SH-SY5Y (cell line): Measurements from ENCODE around the gene TMPRSS3.

ENCODE experiments used
- GATA2 ChIP-seq: IDR thresholded peaks from 2 replicates; pipeline ENCODE4 v1.6.1; 2011; ENCODE audit warnings: mild to moderate bottlenecking, low read depth, low read length
- GATA3 ChIP-seq: IDR thresholded peaks from 2 replicates; pipeline ENCODE4 v1.6.1; 2011; ENCODE audit warnings: low read depth, mild to moderate bottlenecking, low read length, moderate library complexity

- TF ChIP-seq GATA2 (no peak), GATA3 (no peak)
Measured at GRCh38 chr21:42427809-42428419, 32.1 kb upstream of the TMPRSS3 start.
